ENCODE measurements around the gene KCNQ5. TPM values are rescaled to one million over a fixed set of nuclear protein-coding genes. Genes with fewer than 3 reads are reported as not detected.

Gene KCNQ5
- total and polyA plus RNA-seq, 10 of the 15 experiments (the other 5 are each of a cell fraction or from before 2014, with no cell fraction given) = 0.60 to 16.2 (median 3.2) TPM

- TF ChIP-seq ZNF687 (IDR thresholded peaks at IDR 0.05) = peak; percentile 41; the same call in 1 of the 2 replicates
- no peak for TF ChIP-seq ZNF207 (IDR thresholded peaks at IDR 0.05; ENCODE audit: borderline replicate concordance)
- TF ChIP-seq ELK1 (IDR thresholded peaks at IDR 0.05; ENCODE audit: low read depth, low read length) = no peak
- TF ChIP-seq MXI1 (IDR thresholded peaks at IDR 0.05; ENCODE audit: low read depth, low read length) = peak; percentile 51; the same call in 1 of the 2 replicates
Measured at GRCh38 chr6:72624557-72625160, 2.8 kb downstream of the KCNQ5 start (continued).

GRCh38 chr6:72626126-72626525 is 4.3 kb downstream of the KCNQ5 start:
- intact Hi-C loops (cut with micrococcal nuclease; ENCODE audit: unreplicated experiment) = no loop called here
- H3K79me2 ChIP-seq (ENCODE audit: control insufficient read depth, insufficient read depth, low read length) = peaks cover 91% of the 10 kb centered on the region
- H3K4me3 ChIP-seq = peak overlapping the region; percentile 61
- no TSS peak for BruUV-seq (replicated peaks)
- peak; percentile 77 for DNase-seq (ENCODE audit: low read depth, low spot score)
- peak; percentile 39 for ATAC-seq
- peak; percentile 31 for FAIRE-seq
- H2AFZ ChIP-seq (ENCODE audit: control insufficient read depth, low read depth, low read length) = no peak overlapping the region
- SMC1A ChIA-PET (ENCODE audit: uncharacterized antibody, unreplicated experiment) = interaction anchor here (0.7 to 15.6 kb wide), 11 partner anchors 10 to 836 kb away, joined by 3 to 245 read pairs (median 15); no protein-coding TSS in a partner anchor
- no peaks in the 10 kb centered on the region for H3K27me3 ChIP-seq (replicated peaks in 1 of 2; ENCODE audit: control insufficient read depth in 2 of 2, insufficient read depth in 2 of 2, low read length in 1 of 2)
- POLR2A ChIA-PET = interaction anchor here (0.7 to 3.4 kb wide), 6 partner anchors 9 to 63 kb away, joined by 3 to 23 read pairs (median 8); no protein-coding TSS in a partner anchor
- peak overlapping the region; percentile 56 for H3K4me2 ChIP-seq (ENCODE audit: control insufficient read depth, insufficient read depth)
- no peaks in the 10 kb centered on the region for H4K20me1 ChIP-seq (ENCODE audit: control insufficient read depth, insufficient read depth)
- no peaks in the 10 kb centered on the region for H3K36me3 ChIP-seq (ENCODE audit: control insufficient read depth in 2 of 2, insufficient read depth in 2 of 2, low read length in 1 of 2)
- peaks cover 17% of the 10 kb centered on the region for H3K4me1 ChIP-seq (ENCODE audit: control insufficient read depth, insufficient read depth, low read length)
- H3K9me3 ChIP-seq (replicated peaks; ENCODE audit: control insufficient read depth, insufficient read depth, low read length) = no peaks in the 10 kb centered on the region; the same call in 2 of the 3 replicates
- 2% methylated on average over 2 of the region's 2 CpGs for WGBS (ENCODE audit: insufficient coverage, insufficient replicate concordance, low lambda C conversion rate, missing lambda C conversion rate)
- in situ Hi-C loops (cut with MboI) = loop anchor here (5.0 kb wide), 2 partner anchors 61 to 116 kb away; no protein-coding TSS in a partner anchor
- CTCF ChIA-PET = interaction anchor here (0.8 to 3.3 kb wide), 4 partner anchors 9 to 502 kb away, joined by 3 to 29 read pairs (median 14); no protein-coding TSS in a partner anchor
- H3K9ac ChIP-seq (ENCODE audit: control insufficient read depth, insufficient read depth, low read length) = no peak overlapping the region
- RAD21 ChIA-PET (ENCODE audit: unreplicated experiment) = interaction anchor here (1.1 to 4.6 kb wide), 8 partner anchors 9 to 114 kb away, joined by 3 to 74 read pairs (median 16); no protein-coding TSS in a partner anchor
- peak overlapping the region; percentile 65 for H3K27ac ChIP-seq (ENCODE audit: control insufficient read depth, insufficient read depth)
- TF ChIP-seq NR2C2 (IDR thresholded peaks at IDR 0.05; ENCODE audit: borderline replicate concordance, control insufficient read depth, insufficient read length, low read depth) (no peak), HSF1 (IDR thresholded peaks at IDR 0.05; ENCODE audit: low read depth, low read length) (no peak), MEF2B (IDR thresholded peaks at IDR 0.05; ENCODE audit: partially characterized antibody, poor library complexity, severe bottlenecking) (peak; percentile 10), CBX3 (IDR thresholded peaks at IDR 0.05; ENCODE audit: borderline replicate concordance, low read depth) (no peak), ZBTB33 (IDR thresholded peaks at IDR 0.05) (no peak), RUNX3 (IDR thresholded peaks at IDR 0.05; ENCODE audit: low read length) (peak; percentile 69), SP1 (IDR thresholded peaks at IDR 0.05; ENCODE audit: low read depth, low read length) (no peak), RAD51 (IDR thresholded peaks at IDR 0.05) (no peak), CHD1 (IDR thresholded peaks at IDR 0.05; ENCODE audit: low read depth, low read length) (no peak)

Data from GM12878 (cell line).